Loucy (cell line): ENCODE results near the gene SMG1.
A peak's percentile ranks its signal among the peaks of the same experiment; 100 is the strongest.

Source experiments
- CTCF ChIP-seq: fragments of 200-600 bp; sonication (generic); conservative IDR thresholded peaks from 2 replicates; pipeline ENCODE4 v1.5.1; 2014; ENCODE audit warnings: mild to moderate bottlenecking, antibody characterized with exemption, low read length
- EZH2phosphoT487 ChIP-seq: fragments of 200-600 bp; IDR thresholded peaks from 2 replicates; pipeline ENCODE4 v1.6.1; 2018; ENCODE audit warnings: antibody characterized with exemption, mild to moderate bottlenecking, moderate library complexity, borderline replicate concordance

DNA sequence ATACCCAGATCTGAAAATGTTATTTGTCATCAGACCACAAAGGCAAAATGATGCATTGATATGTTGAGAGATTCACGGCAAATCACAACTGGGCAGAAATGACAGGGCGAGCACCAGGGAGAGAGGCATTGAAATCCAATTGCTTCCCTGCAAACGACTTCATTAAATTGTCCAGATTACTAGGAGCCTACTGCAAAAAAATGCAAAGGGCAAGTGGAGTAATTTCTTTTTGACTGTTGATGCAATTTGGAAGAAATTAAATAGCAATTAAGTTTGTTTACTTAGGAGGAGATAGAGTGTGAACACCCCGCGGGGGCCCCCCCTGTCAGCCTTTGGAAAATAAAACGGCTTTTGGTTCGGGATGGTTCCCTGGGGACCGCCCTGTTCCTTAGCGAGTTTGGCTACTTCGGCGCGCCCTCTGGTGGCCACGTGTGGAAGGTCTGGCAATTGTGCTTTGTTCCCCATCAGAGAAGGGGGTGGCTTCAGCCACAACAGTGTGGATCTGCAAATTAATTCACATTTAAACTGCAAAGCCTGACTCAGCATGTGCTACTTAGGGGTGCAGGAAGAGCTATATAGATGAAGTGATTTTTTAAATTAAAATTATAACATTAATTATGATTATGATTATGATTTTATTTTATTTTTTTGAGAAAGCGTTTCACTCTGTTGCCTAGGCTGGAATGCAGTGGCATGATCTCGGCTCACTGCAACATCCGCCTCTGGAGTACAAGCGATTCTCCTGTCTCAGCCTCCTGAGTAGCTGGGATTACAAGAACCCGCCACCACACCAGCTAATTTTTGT lies 43.0 kb upstream of the SMG1 start:
- TF ChIP-seq CTCF (peak; percentile 88), EZH2phosphoT487 (no peak)
